GM12865 (cell line): ENCODE results near the gene TOMM7.

Experiments used
- DNase-seq: peaks from one replicate; pipeline ENCODE4 v3.0.0; 2010; ENCODE audit warnings: low read depth
- H3K4me3 ChIP-seq: 2 replicates; pipeline ENCODE4 v1.5.1; 2011; ENCODE audit warnings: mild to moderate bottlenecking, low read depth, low read length, control low read depth
- TF ChIP-seq, protein P1 (sequence below): IDR thresholded peaks from 2 replicates; pipeline ENCODE4 v1.5.1; 2011; ENCODE audit warnings: low read length, control low read depth, low read depth, inconsistent platforms; ENCODE audit not compliant: insufficient read depth; ENCODE audit errors: missing control alignments

TOMM7 gene

DNA sequence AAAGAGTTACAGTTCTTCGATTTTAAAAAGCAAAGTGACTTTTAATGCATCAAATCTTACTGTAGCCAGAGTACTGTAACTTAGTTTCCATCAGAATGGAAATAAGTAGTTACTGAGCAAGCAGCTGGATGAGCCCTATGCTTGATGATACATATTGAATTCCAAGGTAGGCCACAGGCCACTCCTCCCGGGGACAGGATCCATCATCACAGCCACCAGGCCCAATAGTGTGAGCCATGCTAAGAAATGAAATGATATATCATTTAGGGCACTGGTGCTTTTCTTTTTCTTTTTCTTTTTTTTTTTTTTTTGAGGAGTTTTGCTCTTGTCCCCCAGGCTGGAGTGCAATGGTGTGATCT, 42.9 kb upstream of the TOMM7 start:
- DNase-seq, result no peak
- H3K4me3 ChIP-seq, result no peak overlapping the region
- TF ChIP-seq, protein P1, sequence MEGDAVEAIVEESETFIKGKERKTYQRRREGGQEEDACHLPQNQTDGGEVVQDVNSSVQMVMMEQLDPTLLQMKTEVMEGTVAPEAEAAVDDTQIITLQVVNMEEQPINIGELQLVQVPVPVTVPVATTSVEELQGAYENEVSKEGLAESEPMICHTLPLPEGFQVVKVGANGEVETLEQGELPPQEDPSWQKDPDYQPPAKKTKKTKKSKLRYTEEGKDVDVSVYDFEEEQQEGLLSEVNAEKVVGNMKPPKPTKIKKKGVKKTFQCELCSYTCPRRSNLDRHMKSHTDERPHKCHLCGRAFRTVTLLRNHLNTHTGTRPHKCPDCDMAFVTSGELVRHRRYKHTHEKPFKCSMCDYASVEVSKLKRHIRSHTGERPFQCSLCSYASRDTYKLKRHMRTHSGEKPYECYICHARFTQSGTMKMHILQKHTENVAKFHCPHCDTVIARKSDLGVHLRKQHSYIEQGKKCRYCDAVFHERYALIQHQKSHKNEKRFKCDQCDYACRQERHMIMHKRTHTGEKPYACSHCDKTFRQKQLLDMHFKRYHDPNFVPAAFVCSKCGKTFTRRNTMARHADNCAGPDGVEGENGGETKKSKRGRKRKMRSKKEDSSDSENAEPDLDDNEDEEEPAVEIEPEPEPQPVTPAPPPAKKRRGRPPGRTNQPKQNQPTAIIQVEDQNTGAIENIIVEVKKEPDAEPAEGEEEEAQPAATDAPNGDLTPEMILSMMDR, result no peak

DNA sequence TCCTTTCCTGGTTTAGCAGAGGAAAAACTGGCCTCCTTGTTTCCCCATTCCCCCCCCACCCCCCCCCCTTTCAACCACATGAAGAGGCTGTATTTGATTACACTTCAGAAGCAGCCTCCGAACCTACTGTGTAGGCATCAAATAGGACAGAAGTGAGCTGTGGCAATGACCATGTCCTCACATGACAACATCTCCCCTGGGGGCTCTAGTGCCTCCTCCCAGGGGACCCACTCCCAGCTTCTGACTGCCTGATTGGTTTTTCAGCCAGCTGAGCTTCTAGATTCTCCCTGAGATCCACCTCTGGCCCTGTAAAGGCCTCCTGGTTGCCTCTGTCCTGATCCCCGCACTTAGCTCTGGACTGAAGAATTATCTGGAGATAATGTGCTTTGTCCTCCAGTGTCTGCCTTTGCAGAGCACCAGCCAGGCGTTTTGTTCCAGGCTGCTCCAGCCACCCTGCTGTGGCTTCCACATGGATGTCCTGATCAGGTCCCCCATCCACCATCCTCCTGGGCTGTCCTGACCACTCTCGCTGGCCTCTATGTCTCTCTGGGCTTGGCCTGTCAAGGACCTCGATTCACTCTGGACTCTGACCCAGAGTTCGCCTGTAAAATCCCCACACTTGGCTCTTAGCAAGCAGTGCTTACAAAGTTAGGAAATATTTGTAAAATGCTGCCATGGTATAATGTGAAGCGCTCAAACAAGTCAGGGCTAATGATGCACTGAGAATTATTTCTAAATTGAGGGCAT, 42.4 kb upstream of the TOMM7 start:
- peak; percentile 34 for DNase-seq
- TF ChIP-seq, protein P1, result no peak
- H3K4me3 ChIP-seq, result no peak overlapping the region

DNA sequence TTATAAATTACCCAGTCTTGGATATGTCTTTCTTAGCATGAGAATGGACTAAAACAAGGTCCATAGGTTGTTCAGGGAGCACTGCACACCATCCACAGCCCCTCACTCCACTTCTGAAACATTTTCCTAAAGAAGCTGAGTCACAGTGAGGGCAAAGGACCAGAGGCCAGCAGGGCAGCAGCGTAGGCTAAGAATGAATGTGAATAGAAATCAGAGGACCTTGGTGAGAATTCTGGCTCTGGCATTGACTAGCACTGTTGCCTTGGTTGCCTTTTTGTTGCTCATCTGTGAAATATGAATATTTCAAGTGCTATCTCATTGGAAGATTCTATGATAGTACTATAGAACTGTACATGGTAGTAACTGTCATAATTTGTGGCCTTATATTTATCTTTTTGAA, 41.7 kb upstream of the TOMM7 start:
- no peak for DNase-seq
- TF ChIP-seq, protein P1, result no peak
- no peak overlapping the region for H3K4me3 ChIP-seq

DNA sequence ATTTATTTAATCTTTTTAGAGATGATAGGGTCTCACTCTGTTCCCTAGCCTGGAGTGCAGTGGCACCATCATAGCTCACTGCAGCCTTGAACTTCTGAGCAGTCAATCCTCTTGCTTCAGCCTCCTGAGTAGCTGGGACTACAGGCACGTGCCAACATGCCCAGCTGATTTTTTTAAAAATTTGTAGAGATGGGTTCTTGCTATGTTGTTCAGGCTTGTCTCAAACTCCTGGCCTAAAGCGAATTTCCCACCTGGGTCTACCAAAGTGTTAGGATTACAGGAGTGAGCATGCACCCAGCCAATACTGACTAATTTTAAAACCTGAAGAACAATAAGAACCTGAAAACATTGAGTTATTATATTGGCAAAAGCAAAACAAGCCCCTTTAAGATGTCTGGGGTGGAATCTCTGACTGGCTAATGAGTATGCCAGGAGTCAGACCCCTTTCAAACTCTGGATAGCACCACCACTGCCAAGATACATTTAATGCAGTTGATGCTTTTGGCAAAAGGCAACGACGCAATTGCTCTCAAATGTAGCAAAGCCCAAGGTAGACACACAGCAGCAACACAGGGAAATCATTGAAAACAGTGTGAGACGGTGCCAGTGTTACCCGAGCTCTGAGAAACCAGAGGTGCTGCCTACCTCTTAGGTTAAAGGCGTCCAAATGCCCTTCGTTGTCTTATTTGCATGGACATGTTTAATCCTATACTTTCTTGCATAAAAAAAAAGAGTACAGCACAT, 40.7 kb upstream of the TOMM7 start:
- no peak overlapping the region for H3K4me3 ChIP-seq
- DNase-seq, result no peak
- TF ChIP-seq, protein P1, result no peak

DNA sequence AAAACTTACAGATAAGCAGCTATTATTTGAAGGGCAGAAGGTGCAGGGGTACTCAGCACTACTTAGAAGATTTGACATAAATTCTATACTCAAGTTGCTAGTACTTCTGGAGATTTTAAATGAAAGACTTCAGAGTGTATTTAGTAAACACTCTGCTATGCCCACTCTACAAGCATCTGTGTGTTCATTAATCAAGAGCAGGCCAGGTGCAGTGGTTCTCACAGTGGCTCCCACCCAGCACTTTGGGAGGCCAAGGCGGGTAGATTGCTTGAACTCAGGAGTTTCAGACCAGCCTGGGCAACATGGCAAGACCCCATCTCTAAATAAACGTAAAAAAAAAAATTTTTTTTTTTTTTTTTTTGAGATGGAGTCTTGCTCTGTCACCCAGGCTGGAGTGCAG, 38.9 kb upstream of the TOMM7 start:
- TF ChIP-seq, protein P1, result no peak
- DNase-seq, result no peak
- H3K4me3 ChIP-seq, result no peak overlapping the region

DNA sequence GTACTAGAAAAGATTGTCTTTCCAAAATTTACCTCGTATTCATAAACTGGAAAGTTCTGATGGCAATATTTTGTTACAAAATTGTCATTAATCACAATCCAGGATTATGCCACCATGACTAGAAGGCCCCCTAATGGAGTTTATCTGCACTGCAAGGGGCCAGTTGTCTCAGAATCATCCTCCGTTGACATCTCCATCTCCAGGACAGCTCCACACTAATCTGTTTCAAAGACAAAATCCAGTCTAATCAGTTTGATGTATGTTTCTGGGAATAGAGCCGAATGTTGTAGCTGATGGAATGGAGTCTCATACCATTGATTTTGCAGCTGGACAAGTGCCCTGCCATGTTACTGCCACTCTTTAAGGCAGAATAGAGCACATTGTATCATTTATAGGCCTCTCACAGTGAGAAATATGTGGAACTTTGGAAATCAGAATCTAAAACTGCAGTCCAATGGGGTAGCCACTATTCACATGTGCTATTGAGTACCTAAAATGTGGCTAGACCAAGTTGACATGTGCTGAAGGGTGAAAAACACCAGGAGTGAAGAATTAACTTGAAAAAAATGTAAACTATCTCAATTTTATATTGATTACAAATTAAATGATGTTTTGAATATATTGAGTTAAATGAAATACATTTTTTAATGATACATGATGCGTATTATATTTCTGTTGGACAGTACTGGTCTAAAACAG, 38.3 kb upstream of the TOMM7 start:
- no peak overlapping the region for H3K4me3 ChIP-seq
- DNase-seq, result peak; percentile 54
- TF ChIP-seq, protein P1, result peak; percentile 54
